Measurements from ENCODE around the gene TMEM204. TPM values are rescaled to one million over a fixed set of nuclear protein-coding genes. Genes with fewer than 3 reads are reported as not detected.

TMEM204 gene
- total RNA-seq, 2 donors from 2014 or later = 2.9 to 5.0 TPM

GRCh38 chr16:1493746-1494094, 39.7 kb upstream of the TMEM204 start:
- intact Hi-C loops (cut with DNase I) = loop anchor here (10.0 kb wide), 1 partner anchor 121 kb away; the partner anchor contains the start of genes CRAMP1 and IFT140
- no peak for TF ChIP-seq CTCF (IDR thresholded peaks at IDR 0.05)
- Histone ChIP-seq H3K4me3 (peak overlapping the region; percentile 91), H3K9me3 (no peaks in the 10 kb centered on the region), H3K27me3 (no peaks in the 10 kb centered on the region), H3K27ac (no peak overlapping the region), H3K9ac (ENCODE audit: low read depth in 2 of 2, low read length in 2 of 2) (peak overlapping the region; percentile 73 to 91), H3K4me1 (peaks cover 8% of the 10 kb centered on the region), H3K36me3 (no peaks in the 10 kb centered on the region)
- DNase-seq = no peak

GRCh38 chr16:1494129-1494640, 39.3 kb upstream of the TMEM204 start:
- no peaks in the 10 kb centered on the region for H3K36me3 ChIP-seq
- no peaks in the 10 kb centered on the region for H3K27me3 ChIP-seq
- DNase-seq = peak; percentile 31
- H3K4me1 ChIP-seq = peaks cover 8% of the 10 kb centered on the region
- no peaks in the 10 kb centered on the region for H3K9me3 ChIP-seq
- intact Hi-C loops (cut with DNase I) = loop anchor here (10.0 kb wide), 1 partner anchor 121 kb away; the partner anchor contains the start of genes CRAMP1 and IFT140
- H3K4me3 ChIP-seq = peak overlapping the region; percentile 91
- no peak for TF ChIP-seq CTCF (IDR thresholded peaks at IDR 0.05)
- H3K9ac ChIP-seq (ENCODE audit: low read depth in 2 of 2, low read length in 2 of 2) = peak overlapping the region; percentile 73 to 91
- H3K27ac ChIP-seq = no peak overlapping the region

- no peaks in the 10 kb centered on the region for H3K36me3 ChIP-seq
- H3K27ac ChIP-seq = no peak overlapping the region
- no peaks in the 10 kb centered on the region for H3K9me3 ChIP-seq
- H3K4me3 ChIP-seq = no peak overlapping the region
- H3K9ac ChIP-seq (ENCODE audit: low read depth in 2 of 2, low read length in 2 of 2) = peak overlapping the region in 1 of 2 donors; percentile 73
- H3K4me1 ChIP-seq = peaks cover 8% of the 10 kb centered on the region
- no peak for TF ChIP-seq CTCF (IDR thresholded peaks at IDR 0.05)
- H3K27me3 ChIP-seq = no peaks in the 10 kb centered on the region
- no peak for DNase-seq
- intact Hi-C loops (cut with DNase I) = loop anchor here (10.0 kb wide), 1 partner anchor 120 kb away; the partner anchor contains the start of genes CRAMP1 and IFT140
Measured at GRCh38 chr16:1494711-1495110, 38.8 kb upstream of the TMEM204 start.

- Histone ChIP-seq H3K27ac (no peak overlapping the region), H3K4me3 (no peak overlapping the region), H3K36me3 (no peaks in the 10 kb centered on the region), H3K4me1 (peaks cover 8% of the 10 kb centered on the region), H3K27me3 (no peaks in the 10 kb centered on the region), H3K9me3 (no peaks in the 10 kb centered on the region), H3K9ac (ENCODE audit: low read depth in 2 of 2, low read length in 2 of 2) (no peak overlapping the region)
- no peak for DNase-seq
- no peak for TF ChIP-seq CTCF (IDR thresholded peaks at IDR 0.05)
- intact Hi-C loops (cut with DNase I) = loop anchor here (10.0 kb wide), 1 partner anchor 119 kb away; the partner anchor contains the start of genes CRAMP1 and IFT140
Measured at GRCh38 chr16:1495211-1495888, 38.1 kb upstream of the TMEM204 start.

GRCh38 chr16:1495889-1496262, 37.6 kb upstream of the TMEM204 start:
- Histone ChIP-seq H3K27ac (no peak overlapping the region), H3K4me1 (peaks cover 8% of the 10 kb centered on the region), H3K4me3 (no peak overlapping the region), H3K36me3 (no peaks in the 10 kb centered on the region), H3K9me3 (no peaks in the 10 kb centered on the region), H3K27me3 (no peaks in the 10 kb centered on the region), H3K9ac (ENCODE audit: low read depth in 2 of 2, low read length in 2 of 2) (no peak overlapping the region)
- TF ChIP-seq CTCF (IDR thresholded peaks at IDR 0.05) = no peak
- intact Hi-C loops (cut with DNase I) = loop anchor here (10.0 kb wide), 1 partner anchor 119 kb away; the partner anchor contains the start of genes CRAMP1 and IFT140
- DNase-seq = no peak
